NCI-H446 treated with DMSO at 0.1 percent for 48 hours (cell line): ENCODE measurements around the gene HAUS7.
"Not testable (repeated sequence)": the region's sequence is repeated elsewhere in the genome, so short reads cannot be mapped to it uniquely, and the experiment has no call there.

Experiments used
- DNase-seq: peaks from one replicate; lab custom pipeline; 2025; lab: John Stamatoyannopoulos, UW

HAUS7 gene

DNA sequence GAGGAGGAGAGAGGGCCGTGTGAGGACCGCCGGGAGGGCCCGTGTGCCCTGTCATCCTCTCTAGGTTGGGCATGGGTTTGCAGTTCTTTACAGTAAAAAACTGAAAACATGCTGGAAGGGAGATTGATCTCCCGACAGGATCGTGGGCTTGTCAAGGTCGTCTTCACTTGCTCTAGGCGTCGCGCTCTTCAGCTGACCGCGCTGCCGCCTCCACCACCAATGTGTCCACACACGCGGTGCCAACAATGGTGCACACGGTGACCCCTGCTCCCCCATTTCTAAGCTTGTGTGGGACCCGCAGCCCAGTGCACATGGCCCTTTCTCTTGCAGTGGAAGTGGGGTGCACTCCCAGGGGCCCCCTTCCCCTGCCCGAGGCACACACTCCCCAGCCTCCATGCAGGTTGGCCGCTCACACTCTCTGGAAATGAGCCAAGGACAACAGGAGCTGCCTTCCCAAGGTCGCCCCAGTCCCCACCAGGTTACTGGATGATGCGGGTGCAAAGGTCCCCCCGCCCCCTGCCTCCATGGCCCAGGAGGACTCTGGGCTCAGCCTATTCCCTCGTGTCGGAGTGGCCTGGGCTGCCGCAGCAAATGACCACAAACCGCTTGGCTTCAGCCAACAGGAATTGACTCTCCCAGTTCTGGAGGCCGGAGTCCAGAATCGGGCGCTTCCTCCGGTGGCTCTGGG is 60.8 kb downstream of the HAUS7 start:
- no peak for DNase-seq

DNA sequence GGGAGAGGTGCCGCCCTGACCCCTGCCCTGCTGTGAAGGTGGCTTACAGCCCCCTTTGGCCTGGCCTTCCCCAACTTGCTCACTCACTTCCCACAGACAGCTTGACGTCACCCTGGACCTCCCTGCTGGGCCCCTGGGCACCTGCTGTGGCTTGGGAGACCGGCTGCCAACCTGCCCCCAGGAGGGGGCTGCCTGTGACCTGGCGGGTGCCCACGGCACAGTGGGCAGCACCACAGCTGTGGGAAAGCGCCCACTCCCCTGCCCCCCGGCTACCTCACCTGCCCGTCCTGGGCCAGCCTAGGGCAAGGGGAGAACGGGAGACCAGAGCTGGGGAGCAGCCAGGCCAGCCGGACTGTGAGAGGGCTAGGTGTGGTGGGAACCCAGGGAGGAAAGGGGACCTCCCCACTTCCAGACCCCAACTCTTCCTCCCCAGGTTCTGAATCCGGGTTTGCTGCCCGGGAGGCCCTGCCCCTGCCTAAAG is 61.5 kb downstream of the HAUS7 start:
- no peak for DNase-seq

DNA sequence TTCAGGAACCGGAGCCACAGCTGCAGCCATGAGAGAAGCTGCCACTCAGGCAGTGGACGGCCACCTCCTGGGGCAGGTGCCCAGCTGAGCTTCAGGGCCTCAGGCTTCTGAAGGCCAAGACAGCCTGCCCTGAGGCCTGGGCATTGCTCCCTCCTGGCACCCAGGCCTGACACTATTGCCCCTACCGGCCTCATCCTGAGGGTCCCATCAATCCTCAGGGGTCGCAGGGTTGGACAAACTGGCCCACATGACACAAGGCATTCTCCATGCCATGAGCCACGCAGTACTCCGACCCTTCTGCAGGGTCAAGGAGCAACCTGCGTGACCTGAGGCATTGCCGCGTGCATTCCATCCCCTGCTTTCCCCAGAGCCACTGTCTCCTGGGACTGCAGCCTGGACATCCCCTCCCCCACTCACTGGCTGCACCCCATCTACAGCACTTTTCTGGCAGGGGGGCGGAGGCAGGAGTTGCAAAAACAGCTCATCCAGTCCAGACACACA is 62.1 kb downstream of the HAUS7 start:
- no peak for DNase-seq

DNA sequence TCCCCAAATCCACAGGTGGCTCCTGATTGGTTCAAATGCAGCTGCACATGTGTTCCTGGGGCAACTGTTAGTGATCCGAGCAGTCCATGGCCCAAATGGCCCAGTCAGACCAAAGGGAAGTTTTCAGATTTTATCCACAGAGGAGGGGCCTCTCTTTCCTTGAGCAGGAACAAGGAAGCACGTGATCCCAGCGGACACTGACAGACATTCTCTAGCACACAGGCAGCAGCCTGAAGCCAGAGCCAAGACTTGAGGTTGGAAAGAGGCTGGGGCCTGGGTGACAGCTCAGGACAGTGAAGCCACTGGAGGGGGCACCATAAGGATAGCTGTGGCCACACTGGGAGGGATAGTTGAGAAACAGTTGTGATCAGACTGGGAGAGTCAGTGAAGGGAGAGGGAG is 62.6 kb downstream of the HAUS7 start:
- no peak for DNase-seq

DNA sequence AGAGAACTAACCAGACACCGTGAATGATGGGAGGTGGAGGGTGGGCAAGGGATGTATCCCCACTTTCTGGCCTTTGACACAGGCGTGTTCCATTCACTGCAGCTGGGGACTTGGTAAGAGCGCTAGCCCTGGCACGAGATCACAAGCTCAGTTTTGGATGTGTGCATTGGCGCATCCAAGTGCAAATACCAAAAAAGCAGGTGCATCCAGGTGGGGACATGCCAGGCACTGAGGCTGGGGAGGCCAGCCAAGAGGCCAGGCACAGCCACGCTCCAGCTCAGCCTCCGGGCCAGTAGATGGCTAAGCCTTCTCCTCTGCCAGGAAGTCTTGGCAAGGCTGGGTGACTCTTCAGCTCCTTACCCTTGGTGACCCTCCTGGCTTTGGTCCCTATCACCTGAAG is 63.5 kb downstream of the HAUS7 start:
- no peak for DNase-seq

DNA sequence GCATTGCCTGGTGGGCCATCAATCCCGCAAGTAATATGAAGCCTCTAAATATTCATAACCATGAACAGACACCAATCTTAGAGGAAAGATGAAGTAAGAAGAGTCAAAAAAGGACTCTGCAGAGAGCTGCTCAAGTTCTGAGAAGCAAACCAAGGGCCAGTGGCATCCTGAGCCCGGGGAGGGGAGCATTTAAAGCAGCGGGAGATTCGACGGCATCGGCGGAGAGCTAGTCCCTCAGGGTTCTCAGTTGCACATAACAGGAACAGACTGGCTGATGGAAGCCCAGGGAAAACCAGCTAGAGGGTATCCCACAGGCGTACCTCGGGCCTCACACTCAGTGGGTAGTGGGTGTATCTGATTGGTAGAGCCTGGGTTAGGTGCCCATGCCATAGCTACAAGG is 64.4 kb downstream of the HAUS7 start:
- no peak for DNase-seq

DNA sequence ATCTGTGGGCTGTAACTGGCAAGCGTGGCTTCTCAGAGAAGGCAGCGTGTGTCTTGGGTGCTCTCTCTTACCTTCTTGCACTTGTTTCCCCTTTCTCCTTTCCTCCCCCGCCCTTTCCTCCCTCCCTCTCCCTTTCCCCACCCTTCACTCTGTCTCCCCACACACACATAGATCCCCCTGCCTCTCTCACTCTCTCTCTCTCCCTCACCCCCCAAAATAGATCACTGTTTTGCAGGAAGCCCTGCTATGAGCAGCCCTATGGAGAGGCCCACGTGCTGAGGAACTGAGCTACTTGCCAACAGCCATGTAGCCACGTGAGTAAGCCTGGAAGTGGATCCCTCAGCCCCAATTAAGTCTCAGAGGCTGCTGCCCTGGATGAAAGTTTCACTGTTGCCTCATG is 65.0 kb downstream of the HAUS7 start:
- no peak for DNase-seq

DNA sequence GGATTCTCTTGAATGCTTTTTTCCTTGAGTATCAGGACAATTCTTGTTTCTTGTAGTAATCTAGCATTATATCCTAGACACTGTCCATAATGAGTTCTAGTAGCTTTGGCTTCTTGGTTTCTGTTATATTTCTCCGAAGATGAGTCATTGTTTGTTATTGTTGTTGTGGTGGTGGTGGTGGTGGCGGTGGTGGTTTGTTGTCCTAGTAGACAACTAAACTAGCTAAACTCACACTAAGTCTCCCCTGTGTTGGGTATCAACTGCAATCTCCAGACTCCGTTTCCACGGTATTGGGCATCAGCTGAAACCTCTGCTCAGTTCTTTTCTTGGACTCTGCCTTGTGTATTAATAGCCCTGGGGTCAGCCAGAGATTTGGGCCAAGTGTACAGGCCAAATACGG is 66.0 kb downstream of the HAUS7 start:
- not testable (repeated sequence) for DNase-seq

DNA sequence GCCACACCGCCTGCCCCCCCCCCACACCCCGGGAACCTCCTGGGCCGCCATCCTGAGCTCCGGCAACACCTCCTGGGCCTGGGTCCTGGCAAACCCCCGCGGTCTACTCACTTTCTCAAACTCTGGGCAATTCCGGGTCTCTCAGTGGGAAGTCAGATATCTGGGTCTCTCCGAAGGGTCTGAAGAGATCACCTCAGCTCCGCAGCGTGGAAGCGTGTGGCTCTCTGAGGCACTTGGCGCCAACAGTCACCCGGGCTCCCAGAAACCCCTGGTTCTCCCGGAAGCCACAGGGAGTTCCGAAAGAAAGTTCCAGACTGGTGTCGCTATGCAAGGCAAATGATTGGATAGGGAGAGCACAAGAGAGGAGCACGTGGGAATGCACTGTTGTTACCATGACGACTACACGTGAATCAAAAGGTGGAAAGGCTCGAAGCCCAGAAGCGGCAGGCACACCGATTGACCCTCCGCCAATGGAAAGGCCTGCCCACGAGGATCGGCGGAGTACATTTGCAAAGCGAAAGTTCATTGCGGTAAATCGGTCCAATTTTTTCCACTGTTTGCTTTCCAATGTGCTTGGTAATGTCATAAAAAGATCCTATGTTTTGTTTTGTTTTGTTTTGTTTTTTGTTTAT is 69.1 kb downstream of the HAUS7 start, which contains the start of gene PNMA6E:
PNMA6E (minus strand) TSS at position 218 of the 632 bp plus-strand sequence. CDS start 2,501 bp downstream, outside the sequence.
- no peak for DNase-seq

DNA sequence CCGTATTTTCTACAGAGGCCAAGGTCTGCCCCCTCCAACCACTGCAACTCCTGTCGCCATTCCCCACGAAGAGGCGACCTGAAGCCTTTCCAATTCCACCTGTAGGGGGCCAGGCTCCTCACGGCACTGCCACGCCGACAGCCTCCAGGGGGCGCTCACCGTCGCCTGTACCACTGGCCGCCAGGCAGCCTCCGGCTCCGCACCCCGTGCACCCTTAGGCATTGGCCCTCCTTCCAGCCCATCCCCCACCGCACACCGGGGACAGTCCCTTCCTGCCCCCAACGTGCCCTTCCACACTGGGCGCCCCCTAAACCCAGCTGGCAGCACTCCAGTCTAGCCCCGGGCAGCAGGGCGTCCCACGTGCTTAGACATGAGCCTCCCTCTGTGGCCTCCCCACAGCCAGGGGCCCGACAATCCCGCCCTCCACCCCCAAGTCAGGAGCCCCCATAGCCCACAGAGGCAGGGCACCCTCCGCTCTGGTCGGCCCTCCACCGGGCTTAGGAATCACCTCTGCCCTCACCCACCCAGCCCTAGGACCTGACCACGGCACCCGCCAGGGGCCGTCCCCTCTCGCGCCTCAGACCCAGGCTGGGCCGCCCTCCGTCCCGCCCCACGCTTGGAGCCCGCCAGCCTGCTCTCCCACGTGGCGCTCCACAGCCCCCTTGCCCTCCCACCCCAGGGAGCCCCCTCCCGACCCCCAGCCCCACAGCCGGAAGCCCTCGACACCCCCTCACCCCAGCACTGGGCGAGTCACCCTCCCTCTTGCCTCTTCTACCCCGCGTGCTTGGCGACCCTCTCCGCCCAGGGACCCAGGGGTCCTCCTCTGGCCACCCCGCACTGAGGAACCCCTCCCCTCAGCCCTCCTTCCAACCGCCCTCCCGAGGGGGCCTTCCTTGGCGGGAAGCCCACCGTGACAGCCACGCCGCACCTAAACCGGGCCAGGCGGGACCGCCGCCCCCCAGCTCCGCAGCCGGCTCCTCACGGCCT is 69.9 kb downstream of the HAUS7 start:
- DNase-seq: no peak

DNA sequence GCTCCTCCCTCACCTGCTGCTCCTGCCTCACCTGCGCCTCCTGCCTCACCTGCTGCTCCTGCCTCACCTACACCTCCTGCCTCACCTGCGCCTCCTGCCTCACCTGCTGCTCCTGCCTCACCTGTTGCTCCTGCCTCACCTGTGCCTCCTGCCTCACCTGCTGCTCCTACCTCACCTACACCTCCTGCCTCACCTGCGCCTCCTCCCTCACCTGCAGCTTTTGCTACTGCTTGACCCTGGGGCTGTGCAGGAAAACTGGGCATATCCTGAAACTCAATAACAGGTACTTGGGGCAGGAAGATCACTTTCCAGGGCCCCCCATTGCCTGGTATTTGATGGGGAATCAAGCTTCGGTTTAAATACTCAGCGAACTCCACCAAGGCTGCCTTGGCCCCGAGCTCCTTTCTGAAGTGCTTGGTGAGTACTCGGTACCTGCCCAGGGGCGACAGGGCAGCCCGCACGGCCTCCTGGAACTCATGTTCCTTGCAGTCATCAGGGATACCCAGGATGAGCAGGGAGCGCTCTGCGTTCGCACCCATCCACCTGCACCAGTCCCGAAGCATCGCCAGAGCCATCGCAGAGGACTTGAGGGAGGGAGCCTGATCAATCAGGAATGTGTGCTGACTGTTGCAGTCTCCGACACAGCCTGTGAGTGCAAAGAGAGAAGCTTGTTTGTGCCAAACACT is 72.0 kb downstream of the HAUS7 start:
- DNase-seq: no peak
